WTC11 (cell line): ENCODE measurements around the gene ZFHX3. TPM values are rescaled to one million over a fixed set of nuclear protein-coding genes. Genes with fewer than 3 reads are reported as not detected.

Source experiments
- ATAC-seq: fragments of 200-7000 bp; cut with Tn5 transposase; 2 replicates; pipeline ENCODE4 v1.10.0; 2021; ENCODE audit warnings: mild to moderate bottlenecking, moderate library complexity
- CTCF ChIA-PET: fragments of 300-600 bp; sonication (Branson Sonifier 250); formaldehyde crosslinking; loops from one replicate; lab custom pipeline; 2021; ENCODE audit warnings: antibody characterized with exemption; lab: Charles Lee
- POLR2A ChIA-PET: fragments of 350-600 bp; sonication (Branson Sonifier 250); formaldehyde crosslinking; loops from one replicate; lab custom pipeline; 2021; ENCODE audit warnings: antibody characterized with exemption; lab: Charles Lee
- DNase-seq: peaks from one replicate; pipeline ENCODE4 v3.0.0; 2021; ENCODE audit warnings: low spot score
- H3K27ac Mint-ChIP-seq: 2 replicates; pipeline ENCODE4 v1.8.0; 2021; ENCODE audit warnings: mixed read lengths
- H3K27me3 Mint-ChIP-seq: 2 replicates; pipeline ENCODE4 v1.8.0; 2021; ENCODE audit warnings: low read depth, mild to moderate bottlenecking, moderate library complexity, mixed read lengths
- H3K36me3 Mint-ChIP-seq: 2 replicates; pipeline ENCODE4 v1.8.0; 2021; ENCODE audit warnings: mixed read lengths
- H3K4me1 Mint-ChIP-seq: 2 replicates; pipeline ENCODE4 v1.8.0; 2022; ENCODE audit warnings: mixed read lengths
- H3K4me3 Mint-ChIP-seq: 2 replicates; pipeline ENCODE4 v1.8.0; 2021; ENCODE audit warnings: mild to moderate bottlenecking, moderate library complexity, mixed read lengths
- H3K9me3 Mint-ChIP-seq: 2 replicates; pipeline ENCODE4 v1.8.0; 2021; ENCODE audit warnings: mixed read lengths
- CBFB ChIP-seq: sonication (generic); formaldehyde crosslinking; IDR thresholded peaks from 2 replicates; pipeline ENCODE4 v1.8.1; 2022; ENCODE audit warnings: mild to moderate bottlenecking, low read depth, missing genetic modification reagents
- CREM ChIP-seq: sonication (generic); formaldehyde crosslinking; IDR thresholded peaks from 2 replicates; pipeline ENCODE4 v1.8.1; 2022; ENCODE audit warnings: mild to moderate bottlenecking, missing genetic modification reagents, moderate library complexity
- E2F5 ChIP-seq: sonication (generic); formaldehyde crosslinking; IDR thresholded peaks from 2 replicates; pipeline ENCODE4 v1.8.1; 2022; ENCODE audit warnings: mild to moderate bottlenecking, moderate library complexity, missing genetic modification reagents
- HMGXB4 ChIP-seq: sonication (generic); formaldehyde crosslinking; IDR thresholded peaks from 2 replicates; pipeline ENCODE4 v1.8.1; 2023; ENCODE audit warnings: mild to moderate bottlenecking, moderate library complexity, missing genetic modification reagents
- IRF2 ChIP-seq: sonication (generic); formaldehyde crosslinking; IDR thresholded peaks from 2 replicates; pipeline ENCODE4 v1.8.0; 2022; ENCODE audit warnings: low read depth, missing genetic modification reagents, borderline replicate concordance
- NFATC4 ChIP-seq: fragments of 250-450 bp; sonication (Bioruptor Pico); IDR thresholded peaks from 2 replicates; pipeline ENCODE4 v1.9.0; 2021; ENCODE audit warnings: mild to moderate bottlenecking
- NFE2L1 ChIP-seq: sonication (generic); formaldehyde crosslinking; IDR thresholded peaks from 2 replicates; pipeline ENCODE4 v1.8.1; 2023; ENCODE audit warnings: missing genetic modification reagents
- OVOL2 ChIP-seq: fragments of 250-450 bp; sonication (Bioruptor Pico); IDR thresholded peaks from 2 replicates; pipeline ENCODE4 v1.9.0; 2021; ENCODE audit warnings: mild to moderate bottlenecking, borderline replicate concordance
- PRRX2 ChIP-seq: fragments of 250-450 bp; sonication (Bioruptor Pico); IDR thresholded peaks from 2 replicates; pipeline ENCODE4 v1.8.0; 2021; ENCODE audit warnings: mild to moderate bottlenecking
- SP1 ChIP-seq: sonication (generic); formaldehyde crosslinking; conservative IDR thresholded peaks from 2 replicates; pipeline ENCODE4 v1.8.1; 2022; ENCODE audit warnings: missing genetic modification reagents
- USF2 ChIP-seq: sonication (generic); formaldehyde crosslinking; IDR thresholded peaks from 2 replicates; pipeline ENCODE4 v1.8.1; 2023; ENCODE audit warnings: mild to moderate bottlenecking, missing genetic modification reagents, moderate library complexity
- ZBTB43 ChIP-seq: sonication (generic); formaldehyde crosslinking; IDR thresholded peaks from 2 replicates; pipeline ENCODE4 v1.8.1; 2023; ENCODE audit warnings: mild to moderate bottlenecking, missing genetic modification reagents
- ZNF138 ChIP-seq: sonication (generic); formaldehyde crosslinking; conservative IDR thresholded peaks from 2 replicates; pipeline ENCODE4 v1.8.1; 2022; ENCODE audit warnings: mild to moderate bottlenecking, moderate library complexity, missing genetic modification reagents
- ZNF263 ChIP-seq: sonication (generic); formaldehyde crosslinking; IDR thresholded peaks from 2 replicates; pipeline ENCODE4 v1.8.1; 2022; ENCODE audit warnings: low read depth, mild to moderate bottlenecking, moderate library complexity, missing genetic modification reagents
- ZNF416 ChIP-seq: fragments of 250-450 bp; sonication (Bioruptor Pico); IDR thresholded peaks from 2 replicates; pipeline ENCODE4 v1.9.0; 2021; ENCODE audit warnings: mild to moderate bottlenecking, inconsistent platforms
- total RNA-seq: library from RNA; stranded (reverse); gene quantifications from 3 replicates; pipeline ENCODE4 v1.2.3, GENCODE V29; 2021
- TF ChIP-seq, protein P1 (sequence below): fragments of 200-600 bp; IDR thresholded peaks from 2 replicates; pipeline ENCODE4 v1.8.0; 2022; ENCODE audit warnings: antibody characterized with exemption

ZFHX3 gene
- total RNA-seq, 1 experiment from 2014 or later = 5.7 TPM

- ATAC-seq = peak; percentile 69
These were observed 22.1 kb downstream of the ZFHX3 start for GRCh38 chr16:73025856-73026210.

GRCh38 chr16:73025151-73025855, 22.6 kb downstream of the ZFHX3 start:
- no peak for DNase-seq
- Mint-ChIP-seq H3K9me3 (no peaks in the 10 kb centered on the region), H3K4me3 (no peak overlapping the region), H3K27me3 (peaks cover 95% of the 10 kb centered on the region), H3K4me1 (peaks cover 25% of the 10 kb centered on the region), H3K27ac (no peak overlapping the region), H3K36me3 (no peaks in the 10 kb centered on the region)
- no peak for ATAC-seq
- CTCF ChIA-PET = interaction anchor here (0.6 to 1.7 kb wide), 3 partner anchors 30 to 447 kb away, joined by 3 to 5 read pairs (median 3); no protein-coding TSS in a partner anchor
- POLR2A ChIA-PET = no interaction called here
- TF ChIP-seq, protein P1, sequence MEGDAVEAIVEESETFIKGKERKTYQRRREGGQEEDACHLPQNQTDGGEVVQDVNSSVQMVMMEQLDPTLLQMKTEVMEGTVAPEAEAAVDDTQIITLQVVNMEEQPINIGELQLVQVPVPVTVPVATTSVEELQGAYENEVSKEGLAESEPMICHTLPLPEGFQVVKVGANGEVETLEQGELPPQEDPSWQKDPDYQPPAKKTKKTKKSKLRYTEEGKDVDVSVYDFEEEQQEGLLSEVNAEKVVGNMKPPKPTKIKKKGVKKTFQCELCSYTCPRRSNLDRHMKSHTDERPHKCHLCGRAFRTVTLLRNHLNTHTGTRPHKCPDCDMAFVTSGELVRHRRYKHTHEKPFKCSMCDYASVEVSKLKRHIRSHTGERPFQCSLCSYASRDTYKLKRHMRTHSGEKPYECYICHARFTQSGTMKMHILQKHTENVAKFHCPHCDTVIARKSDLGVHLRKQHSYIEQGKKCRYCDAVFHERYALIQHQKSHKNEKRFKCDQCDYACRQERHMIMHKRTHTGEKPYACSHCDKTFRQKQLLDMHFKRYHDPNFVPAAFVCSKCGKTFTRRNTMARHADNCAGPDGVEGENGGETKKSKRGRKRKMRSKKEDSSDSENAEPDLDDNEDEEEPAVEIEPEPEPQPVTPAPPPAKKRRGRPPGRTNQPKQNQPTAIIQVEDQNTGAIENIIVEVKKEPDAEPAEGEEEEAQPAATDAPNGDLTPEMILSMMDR = no peak
- TF ChIP-seq OVOL2 (CRISPR knock-in tag) = no peak
- no peak for TF ChIP-seq USF2 (CRISPR knock-in tag)
- no peak for TF ChIP-seq ZNF263 (CRISPR knock-in tag)
- no peak for TF ChIP-seq IRF2 (CRISPR knock-in tag)

More at GRCh38 chr16:73025856-73026210, 22.1 kb downstream of the ZFHX3 start:
- Mint-ChIP-seq H3K27me3 (peaks cover 99% of the 10 kb centered on the region), H3K4me1 (peaks cover 21% of the 10 kb centered on the region), H3K36me3 (no peaks in the 10 kb centered on the region), H3K9me3 (no peaks in the 10 kb centered on the region), H3K4me3 (no peak overlapping the region), H3K27ac (no peak overlapping the region)
- TF ChIP-seq CBFB (CRISPR knock-in tag) (no peak), ZNF416 (CRISPR knock-in tag) (no peak), NFATC4 (no peak), E2F5 (CRISPR knock-in tag) (no peak), NFE2L1 (no peak), CREM (CRISPR knock-in tag) (no peak), HMGXB4 (CRISPR knock-in tag) (no peak)
- POLR2A ChIA-PET = no interaction called here
- CTCF ChIA-PET = interaction anchor here (0.6 to 1.4 kb wide), 2 partner anchors 31 to 448 kb away, joined by 3 read pairs; no protein-coding TSS in a partner anchor
- no peak for DNase-seq

- Mint-ChIP-seq H3K27ac (no peak overlapping the region), H3K9me3 (no peaks in the 10 kb centered on the region), H3K27me3 (peaks cover 93% of the 10 kb centered on the region), H3K4me3 (no peak overlapping the region), H3K36me3 (no peaks in the 10 kb centered on the region), H3K4me1 (peaks cover 32% of the 10 kb centered on the region)
- CTCF ChIA-PET = interaction anchor here (1.7 kb wide), 1 partner anchor 192 kb away, joined by 5 read pairs; no protein-coding TSS in a partner anchor
- TF ChIP-seq ZNF138 (CRISPR knock-in tag) (no peak), USF2 (CRISPR knock-in tag) (no peak), OVOL2 (CRISPR knock-in tag) (no peak), SP1 (CRISPR knock-in tag) (no peak), ZBTB43 (CRISPR knock-in tag) (no peak), PRRX2 (CRISPR knock-in tag) (no peak)
- ATAC-seq (no peak), DNase-seq (no peak)
- POLR2A ChIA-PET = no interaction called here
These were observed 23.3 kb downstream of the ZFHX3 start for GRCh38 chr16:73024571-73025105.
